LNCaP clone FGC (cell line): ENCODE measurements around the gene ABHD5.

Experiments
- DNase-seq: peaks from one replicate; pipeline ENCODE4 v3.0.0-alpha.2; 2011; ENCODE audit warnings: low read depth
- H3K4me3 ChIP-seq: 2 replicates; pipeline ENCODE4 v1.5.1; 2011; ENCODE audit warnings: mild to moderate bottlenecking, low read depth, low read length, control low read depth
- TF ChIP-seq, protein P1 (sequence below): IDR thresholded peaks from 2 replicates; pipeline ENCODE4 v1.5.1; 2012; ENCODE audit warnings: mild to moderate bottlenecking; ENCODE audit not compliant: control insufficient read depth, insufficient read depth; ENCODE audit errors: extremely low read depth

ABHD5 gene

DNA sequence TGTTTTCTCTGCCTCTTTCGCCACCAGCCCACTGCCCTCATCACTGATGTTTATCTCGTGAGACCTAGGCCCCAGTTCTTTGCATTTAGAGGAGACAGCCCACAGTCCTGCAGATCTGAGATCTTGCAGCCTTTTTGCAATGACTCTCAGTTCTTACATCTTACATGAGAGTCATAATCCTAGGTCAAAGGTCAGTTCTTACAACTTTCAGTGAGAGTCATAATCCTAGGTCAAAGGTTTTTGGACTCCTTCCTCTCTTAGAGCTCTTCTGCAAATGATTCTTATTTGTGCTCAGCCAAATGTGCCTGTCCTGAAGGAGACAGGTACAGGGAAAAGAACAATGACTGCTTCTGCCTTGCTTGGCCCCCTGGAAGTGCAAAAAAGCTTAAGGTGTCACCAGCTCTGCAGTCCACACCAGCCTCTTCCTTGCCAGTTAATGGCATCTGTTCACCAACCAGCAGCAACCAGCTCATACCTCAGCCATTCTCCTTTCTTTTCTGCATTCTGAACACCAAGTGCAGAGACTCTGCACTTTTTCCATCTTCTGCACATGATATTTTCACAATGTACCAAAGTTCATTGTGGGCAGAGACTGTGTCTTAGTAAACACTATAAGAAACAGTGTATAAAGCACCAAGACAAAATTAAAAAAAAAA lies 67.1 kb downstream of the ABHD5 start:
- no peak overlapping the region for H3K4me3 ChIP-seq
- TF ChIP-seq, protein P1, sequence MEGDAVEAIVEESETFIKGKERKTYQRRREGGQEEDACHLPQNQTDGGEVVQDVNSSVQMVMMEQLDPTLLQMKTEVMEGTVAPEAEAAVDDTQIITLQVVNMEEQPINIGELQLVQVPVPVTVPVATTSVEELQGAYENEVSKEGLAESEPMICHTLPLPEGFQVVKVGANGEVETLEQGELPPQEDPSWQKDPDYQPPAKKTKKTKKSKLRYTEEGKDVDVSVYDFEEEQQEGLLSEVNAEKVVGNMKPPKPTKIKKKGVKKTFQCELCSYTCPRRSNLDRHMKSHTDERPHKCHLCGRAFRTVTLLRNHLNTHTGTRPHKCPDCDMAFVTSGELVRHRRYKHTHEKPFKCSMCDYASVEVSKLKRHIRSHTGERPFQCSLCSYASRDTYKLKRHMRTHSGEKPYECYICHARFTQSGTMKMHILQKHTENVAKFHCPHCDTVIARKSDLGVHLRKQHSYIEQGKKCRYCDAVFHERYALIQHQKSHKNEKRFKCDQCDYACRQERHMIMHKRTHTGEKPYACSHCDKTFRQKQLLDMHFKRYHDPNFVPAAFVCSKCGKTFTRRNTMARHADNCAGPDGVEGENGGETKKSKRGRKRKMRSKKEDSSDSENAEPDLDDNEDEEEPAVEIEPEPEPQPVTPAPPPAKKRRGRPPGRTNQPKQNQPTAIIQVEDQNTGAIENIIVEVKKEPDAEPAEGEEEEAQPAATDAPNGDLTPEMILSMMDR, result no peak

DNA sequence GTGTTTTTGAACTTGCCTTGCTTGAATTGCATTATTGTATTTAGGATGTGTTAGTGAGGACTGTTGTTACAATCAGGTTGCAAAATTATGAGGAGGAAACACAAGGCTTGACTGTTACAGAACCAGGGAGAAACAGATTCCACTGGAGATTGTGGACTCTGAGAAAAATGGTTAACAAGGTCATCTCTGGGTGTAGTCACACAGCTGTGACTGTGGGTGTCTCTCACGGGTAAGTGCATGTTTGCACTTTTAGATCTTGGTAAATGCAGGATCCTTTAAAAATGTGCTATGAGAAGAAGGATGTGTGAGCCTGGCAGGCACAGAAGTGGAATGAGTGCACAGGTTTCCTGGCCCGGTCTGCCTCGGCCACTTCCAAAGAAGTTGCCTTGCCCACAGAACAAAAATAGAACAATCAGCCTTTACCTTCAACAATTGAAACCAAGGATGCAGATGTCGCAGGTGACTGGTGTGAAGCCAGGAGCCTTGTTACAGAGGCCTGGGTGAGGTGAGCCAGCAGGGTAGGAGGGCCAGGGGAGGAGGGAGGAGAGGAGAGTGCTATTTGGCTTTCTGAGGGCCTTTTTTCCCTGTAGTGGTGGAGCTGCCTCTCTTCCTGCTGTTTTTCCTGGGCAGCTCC lies 68.0 kb downstream of the ABHD5 start:
- no peak overlapping the region for H3K4me3 ChIP-seq
- DNase-seq, result no peak
- TF ChIP-seq, protein P1, result no peak

More for the DNA sequence above, 67.1 kb downstream of the ABHD5 start:
- DNase-seq, result no peak

DNA sequence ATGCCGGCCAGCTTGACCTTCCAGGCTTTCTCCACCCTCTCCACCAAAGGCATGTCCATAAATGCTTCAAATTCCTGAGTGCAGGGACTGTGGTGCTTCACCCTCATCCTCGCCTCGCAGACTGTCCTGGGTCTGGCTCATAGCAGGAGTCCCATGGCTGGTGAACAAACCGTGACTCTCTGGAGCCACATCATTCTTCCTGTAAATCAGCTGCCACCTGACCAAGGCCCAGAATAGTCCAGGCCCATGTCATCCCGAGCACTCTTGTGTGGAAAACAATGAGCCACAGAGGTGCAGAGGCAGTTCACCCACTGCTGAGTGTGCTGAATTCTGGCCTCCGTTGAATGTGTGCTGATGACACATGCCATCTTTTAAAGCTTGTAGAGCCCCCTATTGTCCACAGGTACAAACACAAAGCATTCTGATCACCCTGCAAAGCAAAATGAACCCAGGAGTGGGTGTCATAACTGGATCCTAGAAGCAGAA lies 68.6 kb downstream of the ABHD5 start:
- no peak overlapping the region for H3K4me3 ChIP-seq

DNA sequence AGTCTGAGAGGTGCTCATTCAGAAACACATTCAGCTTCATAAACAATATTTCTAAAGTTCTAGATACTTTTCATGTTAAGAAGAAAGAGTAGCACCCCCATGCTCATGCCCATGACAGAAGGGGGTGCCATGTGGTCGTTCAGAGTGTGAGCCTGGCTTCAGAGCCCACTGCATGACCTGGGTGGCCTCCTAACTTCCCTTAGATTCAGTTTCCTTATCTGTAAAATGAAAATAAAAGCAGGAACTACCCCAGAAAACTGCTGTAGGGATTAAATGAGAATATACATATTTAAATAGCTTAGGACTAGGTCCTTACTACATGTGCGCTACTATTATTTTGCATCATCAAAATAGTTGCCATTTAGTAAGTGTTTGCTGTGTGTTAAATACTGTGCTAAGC lies 69.2 kb downstream of the ABHD5 start:
- no peak overlapping the region for H3K4me3 ChIP-seq
- TF ChIP-seq, protein P1, result no peak
- no peak for DNase-seq

More for the DNA sequence above, 68.6 kb downstream of the ABHD5 start:
- TF ChIP-seq, protein P1, result peak; percentile 34
- no peak for DNase-seq

DNA sequence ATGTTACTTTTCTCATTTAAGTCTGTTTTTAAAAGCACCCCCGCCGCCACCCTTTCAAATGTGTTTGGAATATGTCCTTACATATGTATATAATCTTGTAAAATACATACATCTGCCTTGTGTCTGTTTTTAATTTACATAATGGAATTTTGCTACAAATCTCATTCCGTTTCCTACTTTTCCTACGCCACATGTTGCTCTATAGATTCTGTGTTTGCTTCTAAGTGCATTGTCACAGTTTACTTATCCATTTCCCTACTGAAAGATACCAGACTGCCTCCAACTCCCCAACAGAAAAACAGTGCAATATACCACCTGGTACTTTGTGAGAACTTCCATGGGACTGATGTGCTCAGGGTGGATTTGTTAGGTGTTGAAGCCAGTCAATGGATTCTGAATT lies 70.2 kb downstream of the ABHD5 start:
- no peak for DNase-seq
- TF ChIP-seq, protein P1, result no peak
- no peak overlapping the region for H3K4me3 ChIP-seq

DNA sequence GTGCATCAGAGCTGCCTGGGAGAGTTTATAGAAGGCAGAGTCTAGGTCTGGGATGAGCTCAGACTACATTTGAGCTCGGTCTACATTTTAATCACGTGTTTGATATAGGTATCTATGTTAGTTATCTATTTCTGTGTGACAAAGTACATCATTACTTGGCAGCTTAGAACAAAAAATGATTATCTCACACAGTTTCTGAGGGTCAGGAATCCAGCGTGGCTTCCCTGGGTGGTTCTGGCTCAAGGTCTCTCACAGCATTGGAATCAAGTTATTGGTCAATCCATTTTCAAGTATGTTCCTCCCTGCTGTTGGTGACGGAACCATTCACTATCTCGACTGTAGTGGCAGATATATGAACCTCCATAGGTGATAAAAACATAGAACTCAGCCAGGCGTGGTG lies 71.7 kb downstream of the ABHD5 start:
- DNase-seq, result no peak
- no peak overlapping the region for H3K4me3 ChIP-seq
- TF ChIP-seq, protein P1, result no peak
